Measurements from ENCODE around the gene ICAM5.

The ICAM5 gene

DNA sequence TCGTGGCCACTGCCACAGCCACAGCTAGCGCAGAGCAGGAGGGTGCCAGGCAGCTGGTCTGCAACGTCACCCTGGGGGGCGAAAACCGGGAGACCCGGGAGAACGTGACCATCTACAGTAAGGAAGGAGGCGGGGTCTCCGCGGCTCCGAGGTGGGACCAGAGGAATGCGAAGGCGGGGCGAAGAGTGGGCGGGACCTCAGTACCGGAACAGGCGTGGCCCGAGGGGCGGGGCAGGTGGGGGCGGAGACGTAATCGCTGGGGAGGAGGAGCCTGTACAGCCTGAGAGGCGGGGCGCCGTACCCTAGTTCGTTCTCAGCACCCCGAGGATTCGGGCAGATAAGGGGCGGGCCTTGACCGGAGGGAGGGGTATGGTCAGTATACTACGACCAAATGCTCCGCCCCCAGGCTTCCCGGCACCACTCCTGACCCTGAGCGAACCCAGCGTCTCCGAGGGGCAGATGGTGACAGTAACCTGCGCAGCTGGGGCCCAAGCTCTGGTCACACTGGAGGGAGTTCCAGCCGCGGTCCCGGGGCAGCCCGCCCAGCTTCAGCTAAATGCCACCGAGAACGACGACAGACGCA, 2.5 kb downstream of the ICAM5 start:
- no peak for FAIRE-seq

DNA sequence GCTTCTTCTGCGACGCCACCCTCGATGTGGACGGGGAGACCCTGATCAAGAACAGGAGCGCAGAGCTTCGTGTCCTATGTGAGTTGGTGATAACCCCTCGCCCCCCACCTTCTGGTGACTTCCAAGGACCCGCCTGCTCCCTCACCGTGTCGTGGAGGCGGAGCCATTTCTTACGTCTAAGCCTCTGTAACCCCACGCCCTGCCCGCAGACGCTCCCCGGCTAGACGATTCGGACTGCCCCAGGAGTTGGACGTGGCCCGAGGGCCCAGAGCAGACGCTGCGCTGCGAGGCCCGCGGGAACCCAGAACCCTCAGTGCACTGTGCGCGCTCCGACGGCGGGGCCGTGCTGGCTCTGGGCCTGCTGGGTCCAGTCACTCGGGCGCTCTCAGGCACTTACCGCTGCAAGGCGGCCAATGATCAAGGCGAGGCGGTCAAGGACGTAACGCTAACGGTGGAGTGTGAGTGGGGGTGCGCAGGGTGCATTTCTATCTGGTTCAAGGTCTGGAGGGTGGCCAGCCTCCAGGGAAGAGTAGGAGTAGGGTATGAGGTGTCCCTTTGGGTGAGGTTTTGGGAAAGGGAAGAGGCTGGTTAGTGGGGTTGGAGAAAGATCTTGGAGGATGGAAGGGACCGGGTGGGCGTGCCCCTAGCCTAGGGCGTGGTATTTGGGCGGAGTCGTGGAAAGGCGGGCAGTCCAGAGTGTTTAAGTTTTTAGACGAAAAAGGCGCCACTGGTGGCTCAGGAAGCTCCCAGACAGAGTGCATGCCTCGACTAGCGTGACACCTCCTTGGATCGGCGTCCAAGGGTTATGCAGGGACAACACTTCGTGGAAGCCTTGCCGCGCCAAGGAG, 3.3 kb downstream of the ICAM5 start:
- no peak for FAIRE-seq

DNA sequence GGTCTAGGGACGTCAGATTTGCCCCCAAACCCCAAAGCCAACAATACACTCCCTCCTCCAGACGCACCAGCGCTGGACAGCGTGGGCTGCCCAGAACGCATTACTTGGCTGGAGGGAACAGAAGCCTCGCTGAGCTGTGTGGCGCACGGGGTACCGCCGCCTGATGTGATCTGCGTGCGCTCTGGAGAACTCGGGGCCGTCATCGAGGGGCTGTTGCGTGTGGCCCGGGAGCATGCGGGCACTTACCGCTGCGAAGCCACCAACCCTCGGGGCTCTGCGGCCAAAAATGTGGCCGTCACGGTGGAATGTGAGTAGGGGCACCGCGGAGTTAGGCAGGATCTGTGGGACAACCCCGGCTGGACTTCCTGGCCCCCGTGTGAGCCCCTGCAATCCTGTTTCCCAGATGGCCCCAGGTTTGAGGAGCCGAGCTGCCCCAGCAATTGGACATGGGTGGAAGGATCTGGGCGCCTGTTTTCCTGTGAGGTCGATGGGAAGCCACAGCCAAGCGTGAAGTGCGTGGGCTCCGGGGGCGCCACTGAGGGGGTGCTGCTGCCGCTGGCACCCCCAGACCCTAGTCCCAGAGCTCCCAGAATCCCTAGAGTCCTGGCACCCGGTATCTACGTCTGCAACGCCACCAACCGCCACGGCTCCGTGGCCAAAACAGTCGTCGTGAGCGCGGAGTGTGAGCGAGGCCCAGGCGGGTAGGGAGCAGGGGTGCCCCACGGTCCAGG, 4.0 kb downstream of the ICAM5 start:
- FAIRE-seq, result no peak

DNA sequence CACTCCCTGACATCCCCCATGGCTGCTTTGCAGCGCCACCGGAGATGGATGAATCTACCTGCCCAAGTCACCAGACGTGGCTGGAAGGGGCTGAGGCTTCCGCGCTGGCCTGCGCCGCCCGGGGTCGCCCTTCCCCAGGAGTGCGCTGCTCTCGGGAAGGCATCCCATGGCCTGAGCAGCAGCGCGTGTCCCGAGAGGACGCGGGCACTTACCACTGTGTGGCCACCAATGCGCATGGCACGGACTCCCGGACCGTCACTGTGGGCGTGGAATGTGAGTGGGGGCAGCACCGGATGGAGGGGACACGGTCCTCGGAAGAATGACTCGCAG, 4.6 kb downstream of the ICAM5 start:
- FAIRE-seq, result no peak

DNA sequence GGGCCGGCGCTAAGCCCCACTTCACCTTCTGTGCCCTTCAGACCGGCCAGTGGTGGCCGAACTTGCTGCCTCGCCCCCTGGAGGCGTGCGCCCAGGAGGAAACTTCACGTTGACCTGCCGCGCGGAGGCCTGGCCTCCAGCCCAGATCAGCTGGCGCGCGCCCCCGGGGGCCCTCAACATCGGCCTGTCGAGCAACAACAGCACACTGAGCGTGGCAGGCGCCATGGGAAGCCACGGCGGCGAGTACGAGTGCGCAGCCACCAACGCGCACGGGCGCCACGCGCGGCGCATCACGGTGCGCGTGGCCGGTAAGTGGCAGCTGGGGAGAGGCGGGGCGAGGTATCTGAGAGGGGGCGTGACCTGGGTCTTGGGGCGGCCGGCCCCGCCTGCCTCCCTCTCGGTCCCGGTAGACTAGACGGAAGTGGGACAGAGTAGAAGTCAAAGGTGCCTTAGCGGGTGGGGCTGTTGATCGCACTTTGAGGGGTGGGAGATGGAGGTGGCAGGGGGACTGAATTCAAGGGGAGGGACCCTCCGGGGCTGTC, 5.6 kb downstream of the ICAM5 start:
- FAIRE-seq, result no peak

DNA sequence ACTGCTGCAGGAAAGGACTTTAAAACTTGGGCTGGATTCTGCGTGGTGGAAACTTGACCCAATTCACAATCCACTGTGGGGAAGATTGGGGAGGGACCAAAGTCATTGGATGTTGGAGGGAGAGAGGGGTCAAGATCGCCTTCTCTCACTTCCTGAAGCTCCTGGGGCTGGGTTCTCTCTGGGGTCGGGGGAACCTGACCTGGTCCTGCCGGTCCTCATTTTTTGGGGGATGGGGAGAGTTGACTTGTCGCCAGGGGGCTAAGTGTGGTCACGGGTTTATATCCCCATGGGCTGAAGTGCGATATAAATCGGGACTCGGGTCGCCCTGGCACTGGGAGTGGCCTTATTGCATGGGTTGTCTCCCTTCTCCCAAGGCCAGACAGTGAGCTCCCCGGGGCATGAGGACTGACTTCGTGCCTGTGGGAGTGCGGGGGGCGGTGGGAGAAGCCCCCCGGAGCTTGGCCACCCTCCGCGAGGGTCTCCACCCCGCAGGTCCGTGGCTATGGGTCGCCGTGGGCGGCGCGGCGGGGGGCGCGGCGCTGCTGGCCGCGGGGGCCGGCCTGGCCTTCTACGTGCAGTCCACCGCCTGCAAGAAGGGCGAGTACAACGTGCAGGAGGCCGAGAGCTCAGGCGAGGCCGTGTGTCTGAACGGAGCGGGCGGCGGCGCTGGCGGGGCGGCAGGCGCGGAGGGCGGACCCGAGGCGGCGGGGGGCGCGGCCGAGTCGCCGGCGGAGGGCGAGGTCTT, 6.3 kb downstream of the ICAM5 start:
- FAIRE-seq, result no peak

DNA sequence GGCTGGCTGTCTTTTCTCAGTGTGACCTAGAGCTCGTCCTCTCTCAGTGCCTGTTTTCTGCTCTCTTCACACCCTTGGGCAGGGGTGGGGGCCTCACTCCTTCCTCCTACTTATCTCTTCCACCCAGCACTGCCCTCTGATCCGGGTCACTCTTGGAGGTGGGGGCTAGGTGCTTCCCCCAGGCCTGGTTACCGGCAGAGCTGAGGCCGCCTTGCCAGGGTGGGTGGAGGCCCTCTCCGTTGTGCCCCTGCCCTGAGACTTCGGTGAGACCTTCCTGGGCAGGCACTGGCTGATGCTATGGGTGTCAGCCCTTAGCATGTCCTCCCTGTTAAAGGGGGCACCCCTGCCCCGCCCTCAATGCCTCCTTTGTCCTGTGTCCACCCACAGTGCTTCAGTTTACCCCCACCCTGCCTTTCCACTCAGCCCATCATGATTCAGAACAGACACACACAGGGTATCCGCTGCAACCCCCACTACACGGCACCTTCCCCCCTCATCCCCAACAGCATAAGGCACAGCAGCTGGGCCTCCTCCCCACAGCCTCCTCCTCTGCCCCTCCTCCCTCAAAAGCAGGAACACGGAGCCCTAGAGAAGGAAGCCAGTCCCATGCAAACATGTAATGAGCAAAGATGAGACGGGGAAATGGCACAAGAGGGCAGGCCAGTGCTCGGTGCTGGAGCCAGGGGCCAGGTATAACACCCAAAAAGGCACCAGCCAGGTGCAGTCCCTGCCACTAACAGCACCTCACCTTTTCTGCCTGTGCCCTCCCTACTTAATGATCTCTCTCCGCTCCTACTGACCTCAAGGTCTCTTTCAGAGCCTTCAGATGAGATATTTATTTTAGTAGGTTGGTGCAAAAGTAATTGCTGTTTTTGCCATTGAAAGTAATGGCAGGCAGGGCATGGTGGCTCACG, 10.1 kb downstream of the ICAM5 start:
- FAIRE-seq, result no peak

DNA sequence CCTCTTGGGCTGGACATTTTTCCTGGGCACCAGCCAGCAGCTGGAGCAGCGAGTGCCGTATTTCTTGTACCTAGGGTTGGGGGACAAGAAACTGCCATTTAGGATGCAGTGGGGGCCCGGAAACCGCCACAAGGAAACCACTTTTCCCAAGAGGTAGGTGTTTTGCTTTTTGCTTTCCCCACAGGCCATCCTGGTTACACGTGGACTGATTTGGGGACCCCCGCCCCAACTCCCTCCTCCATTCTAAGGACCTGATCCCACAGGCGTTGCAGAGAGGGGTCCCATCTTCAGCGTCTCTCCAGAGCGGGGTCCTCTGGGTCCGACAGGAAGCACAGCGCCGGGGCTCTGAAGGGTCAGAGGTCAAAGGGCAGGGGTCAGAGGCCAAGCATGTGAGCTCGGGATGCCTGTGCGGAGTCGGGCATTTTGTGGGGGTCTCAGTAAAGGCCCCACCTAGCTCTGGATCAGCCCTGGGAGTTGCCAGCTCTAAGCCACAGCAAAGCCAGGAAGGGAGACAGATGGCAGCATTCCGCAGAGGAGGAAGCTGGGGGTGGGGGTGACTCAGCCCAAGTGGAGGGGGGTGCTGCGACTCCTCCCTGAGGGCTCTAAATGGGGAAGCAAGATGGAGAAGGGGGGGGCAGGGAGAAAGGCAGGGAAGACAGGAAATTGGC, 15.5 kb downstream of the ICAM5 start:
- no peak for FAIRE-seq

DNA sequence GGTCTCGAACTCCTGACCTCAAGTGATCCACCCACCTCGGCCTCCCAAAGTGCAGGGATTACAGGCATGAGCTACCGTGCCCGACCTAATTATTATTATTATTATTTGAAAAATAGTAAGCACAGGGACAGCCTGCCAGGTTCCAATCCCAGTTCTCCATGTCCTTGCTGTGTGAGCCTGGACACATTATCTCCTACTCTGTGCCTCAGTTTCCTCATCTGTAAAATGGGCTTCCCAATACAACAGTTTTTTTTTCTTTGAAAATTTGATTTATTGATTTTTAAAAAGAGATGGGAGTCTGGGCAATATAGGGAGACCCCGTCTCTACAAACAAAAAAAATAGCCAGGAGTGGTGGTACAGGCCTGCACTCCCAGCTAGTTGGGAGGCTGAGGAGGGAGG, 16.6 kb downstream of the ICAM5 start:
- no peak for FAIRE-seq

DNA sequence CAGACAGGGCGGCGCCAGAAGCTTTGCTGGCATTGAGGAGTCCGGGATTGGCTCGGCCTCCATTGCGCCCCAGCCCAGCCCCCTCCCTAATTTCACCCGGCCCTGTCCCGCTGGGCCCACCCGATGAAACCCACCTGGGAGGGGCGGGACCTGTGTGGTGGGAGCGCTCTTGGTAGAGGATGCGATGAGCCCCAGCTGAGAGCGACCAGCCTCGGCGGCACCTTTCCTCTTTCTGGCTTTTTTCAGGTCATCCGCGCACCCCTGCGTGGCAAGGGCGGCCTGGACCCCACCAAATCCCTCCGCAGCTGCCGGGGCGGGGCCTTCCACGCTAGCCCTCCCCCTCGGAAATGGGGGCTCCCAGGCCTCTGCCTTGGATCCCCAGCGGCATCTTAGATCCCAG, 19.7 kb downstream of the ICAM5 start, which contains the start of gene ZGLP1:
ZGLP1 (minus strand) TSS at position 393 of the 400 bp plus-strand sequence.
- no peak for FAIRE-seq

DNA sequence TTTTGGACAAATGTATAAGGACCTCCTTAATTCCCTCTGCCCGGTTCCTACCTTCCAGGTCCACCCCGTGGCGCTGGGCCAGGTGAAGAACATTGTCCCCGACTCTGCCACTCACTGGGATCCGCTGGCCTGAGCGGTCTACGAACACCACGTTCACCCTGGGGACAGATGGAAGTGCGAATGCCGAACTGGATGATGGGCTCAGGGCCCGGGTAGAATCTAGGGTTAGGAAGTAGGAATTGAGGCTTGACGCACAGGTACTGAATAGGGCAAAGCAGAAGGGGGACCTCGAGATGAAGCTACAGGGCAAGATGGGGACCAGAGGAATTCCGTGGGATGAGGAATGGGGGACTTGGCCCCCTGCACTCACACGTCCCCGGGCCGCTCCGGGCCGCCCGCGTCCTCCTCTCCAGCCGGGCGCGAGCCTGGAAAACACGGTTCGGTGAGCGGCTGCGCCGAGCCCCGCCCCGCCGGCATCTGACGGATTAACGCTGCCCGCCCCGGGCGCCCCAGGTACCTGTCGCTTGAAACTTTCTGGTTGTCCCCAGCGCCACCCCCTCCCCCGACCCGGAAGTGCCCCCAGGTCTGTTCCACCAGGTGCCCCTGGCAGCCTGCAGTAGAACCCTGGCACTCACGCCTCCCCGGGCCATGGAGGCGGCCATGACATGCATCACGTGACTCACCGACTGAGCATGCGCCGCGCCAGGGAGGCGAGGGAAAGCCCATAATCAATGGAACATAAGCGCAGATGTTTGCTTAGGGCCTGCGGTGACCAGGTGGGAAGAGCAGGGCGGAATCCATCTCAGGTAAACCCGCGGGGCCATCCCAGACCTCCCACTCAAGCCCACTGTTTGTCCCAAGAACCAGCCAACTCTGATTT, 25.8 kb downstream of the ICAM5 start, which contains the start of gene FDX2:
FDX2 (minus strand) TSS at position 681 of the 880 bp plus-strand sequence; CDS start at position 662, 19 bp downstream.
- FAIRE-seq, result no peak

DNA sequence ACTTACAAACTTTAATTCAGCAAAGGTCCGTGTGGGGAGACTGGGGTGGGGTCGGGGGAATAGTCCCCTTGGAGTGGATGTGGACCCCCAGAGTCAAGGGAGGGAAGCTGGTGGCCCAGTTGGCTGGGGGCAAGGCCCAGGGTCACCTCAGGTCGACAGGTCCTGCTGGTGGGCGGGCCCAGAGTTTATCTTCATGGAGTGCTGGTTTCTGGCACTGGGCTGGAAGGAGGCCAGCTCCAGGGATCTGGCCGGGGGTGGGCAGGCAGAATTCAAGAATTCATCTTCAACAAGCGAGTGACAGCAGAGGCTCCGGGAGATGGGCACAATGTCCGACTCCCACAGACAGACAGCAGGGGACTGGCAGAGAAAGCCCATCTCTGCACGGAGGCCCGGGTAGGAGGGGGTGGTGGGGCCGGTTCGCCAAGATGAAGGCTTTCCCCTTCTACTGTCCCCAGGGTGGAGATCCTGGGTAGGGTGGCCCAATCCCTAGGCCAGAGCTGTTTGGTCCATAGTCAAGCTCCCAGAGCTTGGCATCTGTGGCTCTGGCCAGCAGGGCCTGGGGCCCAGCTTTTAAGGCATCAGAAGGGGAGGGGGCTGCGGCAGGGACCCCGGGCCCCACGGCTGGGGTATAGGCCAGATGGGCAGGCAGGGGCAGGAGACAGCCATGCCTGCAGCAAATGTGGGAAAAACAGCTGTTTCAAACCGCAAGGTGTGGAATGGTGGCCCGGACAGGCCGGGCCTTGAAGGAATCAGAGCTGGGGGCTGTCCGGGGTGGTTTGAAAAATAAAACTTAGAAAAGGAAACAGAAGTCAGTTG, 26.7 kb downstream of the ICAM5 start:
- FAIRE-seq, result no peak

DNA sequence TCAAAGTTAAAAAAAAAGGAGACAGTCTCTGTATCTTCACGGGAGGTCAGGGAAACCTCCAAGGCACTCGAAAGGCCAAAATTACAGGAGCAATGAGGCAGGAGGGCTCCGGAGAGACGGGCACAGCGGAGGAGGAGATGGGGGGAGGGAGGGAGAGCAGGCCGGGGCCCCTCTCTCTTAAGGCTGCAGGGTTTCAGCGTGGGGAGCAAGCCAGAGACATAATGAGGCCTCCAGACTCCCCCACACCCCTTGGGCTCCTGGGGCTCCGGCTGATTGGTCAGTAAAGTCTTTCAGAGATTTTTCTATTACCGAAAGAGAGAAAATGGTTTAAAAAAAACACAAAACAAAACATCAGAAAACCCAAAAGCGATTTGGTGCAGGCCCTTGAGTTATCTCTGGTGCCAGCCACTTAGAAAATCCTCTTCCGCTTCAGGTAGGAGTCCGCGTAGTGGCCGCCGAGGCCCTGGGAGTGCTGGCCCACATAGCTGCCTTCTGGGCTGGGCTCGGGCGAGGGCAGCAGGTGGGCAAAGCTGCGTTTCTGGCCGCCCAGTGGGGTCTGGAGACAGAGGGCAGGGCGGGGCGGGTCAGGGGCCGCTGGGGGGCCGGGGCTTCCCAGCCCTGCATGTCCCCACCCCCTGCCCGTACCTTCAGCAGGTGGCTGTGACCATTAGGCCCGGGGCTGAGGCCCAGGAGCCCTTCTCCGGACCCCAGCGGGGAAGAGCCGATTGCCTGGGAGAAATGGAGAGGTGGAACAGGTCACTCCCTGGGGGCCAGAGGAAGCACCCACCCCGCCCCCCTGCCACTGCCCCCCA, 27.5 kb downstream of the ICAM5 start:
- FAIRE-seq, result no peak

DNA sequence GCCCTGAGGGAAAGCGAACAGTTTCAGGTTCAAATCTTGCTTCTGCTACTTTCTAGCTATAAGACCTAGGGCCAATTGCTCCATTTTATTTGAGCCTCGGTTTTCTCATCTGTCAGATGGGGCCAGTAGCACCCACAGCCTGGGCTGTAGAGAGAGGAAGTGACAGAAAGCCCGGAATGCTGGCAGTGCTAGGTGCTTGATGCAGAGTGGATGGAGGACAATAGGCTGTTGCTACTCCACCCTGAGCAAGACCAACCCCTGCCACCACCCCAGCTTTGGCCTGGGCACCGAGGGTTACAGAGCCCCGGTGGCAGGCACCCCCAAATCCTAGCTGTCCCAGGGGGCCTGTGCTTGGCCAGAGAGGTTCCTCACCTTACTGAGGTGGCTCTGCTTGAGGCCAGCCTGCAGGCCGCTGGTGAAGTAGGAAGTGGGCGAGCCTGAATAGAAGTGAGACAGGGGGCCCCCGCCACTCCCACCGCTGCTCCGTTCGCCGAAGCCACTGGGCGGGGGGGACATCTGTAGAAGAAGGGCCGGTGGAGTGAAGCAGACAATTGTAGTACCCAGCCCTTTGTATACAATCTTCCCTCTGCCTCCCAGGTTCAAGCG, 28.2 kb downstream of the ICAM5 start:
- FAIRE-seq, result no peak

DNA sequence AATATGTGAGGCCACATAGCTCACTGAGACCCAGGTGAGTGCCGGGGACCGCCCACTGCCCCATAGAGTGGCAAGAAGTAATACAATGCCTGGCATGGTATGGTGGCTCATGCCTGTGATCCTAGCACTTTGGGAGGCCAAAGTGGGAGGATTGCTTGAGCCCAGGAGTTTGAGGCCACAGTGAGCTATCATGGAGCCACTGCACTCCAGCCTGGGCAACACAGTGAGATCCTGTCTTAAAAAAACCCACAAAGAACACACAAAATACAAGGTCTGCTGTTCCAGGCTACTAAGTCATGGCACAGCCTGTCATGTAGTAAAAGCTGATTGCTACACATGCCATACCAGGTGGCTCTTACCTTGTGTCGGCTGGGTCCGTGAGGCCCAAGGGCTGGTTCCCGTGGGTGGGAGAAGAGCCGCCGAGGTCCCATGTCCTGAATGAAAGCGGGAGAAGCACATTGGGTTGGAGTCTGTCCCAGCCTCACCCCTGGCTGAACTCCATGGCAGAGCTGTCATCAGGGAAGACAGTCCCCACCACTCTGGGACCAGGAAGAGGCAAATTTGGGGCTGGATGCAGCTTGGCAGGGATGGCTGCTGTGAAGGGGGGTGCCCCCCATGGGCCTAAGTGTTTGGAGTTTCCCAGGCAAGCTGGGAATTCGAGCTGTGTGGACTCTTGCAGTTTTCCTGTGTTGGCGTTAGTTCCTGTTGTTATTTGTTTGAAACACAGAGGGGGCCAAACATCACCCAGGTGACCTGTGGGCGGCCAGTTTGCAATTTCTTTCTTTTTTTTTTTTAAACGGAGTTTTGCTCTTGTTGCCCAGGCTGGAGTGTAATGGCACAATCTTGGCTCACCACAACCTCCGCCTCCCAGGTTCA, 29.3 kb downstream of the ICAM5 start:
- no peak for FAIRE-seq

DNA sequence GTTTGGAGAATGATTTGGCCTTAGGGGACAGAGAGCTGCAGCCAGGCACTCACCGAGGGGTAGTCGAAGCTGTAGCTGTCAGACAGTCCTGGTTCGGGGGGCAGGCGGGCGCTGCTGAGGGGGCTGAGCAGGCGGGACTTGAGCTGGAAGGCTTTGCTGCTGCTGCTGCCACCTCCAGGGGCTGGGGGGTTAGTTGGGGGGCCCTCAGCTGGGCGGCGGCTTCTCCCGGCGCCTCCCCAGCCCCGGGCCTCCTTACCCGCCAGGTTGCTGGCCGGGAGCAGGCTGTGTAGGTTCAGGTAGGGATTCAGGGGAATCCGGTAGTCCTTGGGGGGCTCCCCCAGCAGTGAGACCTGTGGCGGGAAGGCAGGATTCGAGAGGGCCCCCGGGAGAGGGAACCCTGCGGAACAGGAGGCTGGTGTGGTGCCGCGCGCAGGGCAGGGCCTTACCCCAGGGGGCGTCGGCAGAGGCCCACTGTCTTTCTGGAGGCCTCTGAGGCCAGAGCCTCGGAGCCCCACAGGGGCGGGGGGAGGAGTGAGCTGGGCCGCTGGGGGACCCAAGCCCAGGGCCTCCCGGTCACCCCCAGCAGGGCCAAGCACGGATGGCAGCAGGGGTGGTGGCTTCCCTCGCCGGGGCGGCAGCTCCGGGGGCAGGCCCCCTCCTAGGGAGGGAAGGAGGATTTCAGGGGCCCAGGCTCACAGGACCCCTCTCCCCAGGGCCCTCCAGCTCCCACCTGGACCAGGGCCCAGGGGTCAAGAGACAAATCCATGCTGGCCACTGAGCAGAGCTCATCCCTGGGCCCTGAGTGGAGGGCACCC, 31.1 kb downstream of the ICAM5 start:
- no peak for FAIRE-seq
